Fibroblast of lung (primary cell): ENCODE measurements around the gene GFER.

Experiments used
- EZH2 ChIP-seq: IDR thresholded peaks from 2 replicates; pipeline ENCODE4 v1.5.1; 2012; ENCODE audit warnings: low read length, control low read depth, mild to moderate bottlenecking; ENCODE audit errors: missing control alignments
- TF ChIP-seq, protein P1 (sequence below), 2 donors: IDR thresholded peaks in 1 of 2; conservative IDR thresholded peaks in 1 of 2; 1 replicate in 1 of 2; 2 replicates in 1 of 2; pipeline ENCODE4 v1.5.1; 2011 to 2012; ENCODE audit warnings: low read length in 2 of 2, control low read depth in 1 of 2, inconsistent platforms in 1 of 2, low read depth in 1 of 2, mild to moderate bottlenecking in 1 of 2

DNA sequence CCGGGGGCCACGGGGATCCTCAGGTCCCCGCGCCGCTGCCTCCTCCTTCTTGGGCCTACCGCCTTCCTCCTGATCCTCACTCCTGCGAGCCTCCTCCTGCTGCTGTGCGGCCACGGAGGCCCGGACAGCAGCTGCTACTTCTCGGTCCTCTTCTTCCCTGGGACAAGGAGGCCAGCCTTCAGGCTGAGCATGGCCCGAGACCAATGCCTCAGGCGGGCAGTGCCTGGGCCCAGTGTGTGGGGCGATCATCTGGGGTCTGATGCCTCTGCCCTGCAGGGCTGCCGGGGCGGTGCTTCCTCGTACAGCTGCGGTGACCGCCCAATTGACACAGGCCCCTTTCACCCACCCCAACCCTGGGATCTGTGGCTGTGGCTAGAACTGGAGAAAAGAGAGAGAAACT lies 17.0 kb downstream of the GFER start:
- TF ChIP-seq, protein P1, sequence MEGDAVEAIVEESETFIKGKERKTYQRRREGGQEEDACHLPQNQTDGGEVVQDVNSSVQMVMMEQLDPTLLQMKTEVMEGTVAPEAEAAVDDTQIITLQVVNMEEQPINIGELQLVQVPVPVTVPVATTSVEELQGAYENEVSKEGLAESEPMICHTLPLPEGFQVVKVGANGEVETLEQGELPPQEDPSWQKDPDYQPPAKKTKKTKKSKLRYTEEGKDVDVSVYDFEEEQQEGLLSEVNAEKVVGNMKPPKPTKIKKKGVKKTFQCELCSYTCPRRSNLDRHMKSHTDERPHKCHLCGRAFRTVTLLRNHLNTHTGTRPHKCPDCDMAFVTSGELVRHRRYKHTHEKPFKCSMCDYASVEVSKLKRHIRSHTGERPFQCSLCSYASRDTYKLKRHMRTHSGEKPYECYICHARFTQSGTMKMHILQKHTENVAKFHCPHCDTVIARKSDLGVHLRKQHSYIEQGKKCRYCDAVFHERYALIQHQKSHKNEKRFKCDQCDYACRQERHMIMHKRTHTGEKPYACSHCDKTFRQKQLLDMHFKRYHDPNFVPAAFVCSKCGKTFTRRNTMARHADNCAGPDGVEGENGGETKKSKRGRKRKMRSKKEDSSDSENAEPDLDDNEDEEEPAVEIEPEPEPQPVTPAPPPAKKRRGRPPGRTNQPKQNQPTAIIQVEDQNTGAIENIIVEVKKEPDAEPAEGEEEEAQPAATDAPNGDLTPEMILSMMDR (conservative IDR thresholded peaks at IDR 0.05 in 1 of 2, IDR thresholded peaks at IDR 0.05 in 1 of 2; ENCODE audit: low read depth in 1 of 2, low read length in 2 of 2) = no peak
- no peak for TF ChIP-seq EZH2
